DND-41 (cell line): Measurements from ENCODE around the gene SLC35G4.
A peak's percentile ranks its signal among the peaks of the same experiment; 100 is the strongest.
"Not testable (repeated sequence)": the region's sequence is repeated elsewhere in the genome, so short reads cannot be mapped to it uniquely, and the experiment has no call there.

ENCODE experiments used
- ATAC-seq: fragments of 200-7000 bp; cut with Tn5 transposase; 3 replicates; pipeline ENCODE4 v1.9.1; 2021; ENCODE audit warnings: low read depth; ENCODE audit not compliant: insufficient read depth
- DNase-seq: peaks from one replicate; pipeline ENCODE4 v3.0.0-alpha.2; 2020
- H2AFZ ChIP-seq: 2 replicates; pipeline ENCODE4 v1.6.0; 2012; ENCODE audit warnings: low read depth, low read length
- H3K27ac ChIP-seq: 2 replicates; pipeline ENCODE4 v1.5.1; 2012; ENCODE audit warnings: low read length, inconsistent platforms
- H3K27me3 ChIP-seq: fragments of 200-600 bp; sonication (generic); 2 replicates; pipeline ENCODE4 v1.6.0; 2012; ENCODE audit warnings: low read length, mild to moderate bottlenecking, inconsistent platforms; ENCODE audit not compliant: insufficient read depth, poor library complexity
- H3K36me3 ChIP-seq: 2 replicates; pipeline ENCODE4 v1.5.1; 2012; ENCODE audit warnings: low read length, inconsistent platforms; ENCODE audit not compliant: insufficient read depth
- H3K4me1 ChIP-seq: 2 replicates; pipeline ENCODE4 v1.5.1; 2012; ENCODE audit warnings: mild to moderate bottlenecking, low read length; ENCODE audit not compliant: insufficient read depth
- H3K4me2 ChIP-seq: 2 replicates; pipeline ENCODE4 v1.6.0; 2012; ENCODE audit warnings: mild to moderate bottlenecking, moderate library complexity, low read length, inconsistent platforms; ENCODE audit not compliant: insufficient read depth
- H3K4me3 ChIP-seq, 2 experiments: fragments of 200-600 bp in 1 of 2; shearing (Covaris generic) in 1 of 2; 2 replicates each; pipeline ENCODE4 v1.5.1; 2012 to 2016; ENCODE audit warnings: inconsistent platforms in 2 of 2, low read length in 2 of 2, mild to moderate bottlenecking in 2 of 2, low read depth in 1 of 2, moderate library complexity in 1 of 2
- H3K79me2 ChIP-seq: 2 replicates; pipeline ENCODE4 v1.6.0; 2012; ENCODE audit warnings: low read length, inconsistent platforms; ENCODE audit not compliant: insufficient read depth
- H3K9ac ChIP-seq: 2 replicates; pipeline ENCODE4 v1.6.0; 2012; ENCODE audit warnings: low read depth, mild to moderate bottlenecking, inconsistent platforms, low read length, moderate library complexity
- H3K9me3 ChIP-seq: 2 replicates; pipeline ENCODE4 v1.5.1; 2012; ENCODE audit warnings: low read length, moderate library complexity, mild to moderate bottlenecking, inconsistent platforms; ENCODE audit not compliant: insufficient read depth, severe bottlenecking
- H4K20me1 ChIP-seq: 2 replicates; pipeline ENCODE4 v1.6.0; 2012; ENCODE audit warnings: low read length; ENCODE audit not compliant: insufficient read depth
- EZH2 ChIP-seq: IDR thresholded peaks from 3 replicates; pipeline ENCODE4 v1.6.1; 2012; ENCODE audit warnings: borderline replicate concordance, low read depth, mild to moderate bottlenecking, moderate library complexity, low read length, inconsistent platforms; ENCODE audit not compliant: severe bottlenecking
- TF ChIP-seq, protein P1 (sequence below): IDR thresholded peaks from 2 replicates; pipeline ENCODE4 v1.5.1; 2012; ENCODE audit warnings: borderline replicate concordance, low read length, moderate library complexity, mild to moderate bottlenecking; ENCODE audit not compliant: poor library complexity, severe bottlenecking; ENCODE audit errors: extremely low read depth

SLC35G4 gene

DNA sequence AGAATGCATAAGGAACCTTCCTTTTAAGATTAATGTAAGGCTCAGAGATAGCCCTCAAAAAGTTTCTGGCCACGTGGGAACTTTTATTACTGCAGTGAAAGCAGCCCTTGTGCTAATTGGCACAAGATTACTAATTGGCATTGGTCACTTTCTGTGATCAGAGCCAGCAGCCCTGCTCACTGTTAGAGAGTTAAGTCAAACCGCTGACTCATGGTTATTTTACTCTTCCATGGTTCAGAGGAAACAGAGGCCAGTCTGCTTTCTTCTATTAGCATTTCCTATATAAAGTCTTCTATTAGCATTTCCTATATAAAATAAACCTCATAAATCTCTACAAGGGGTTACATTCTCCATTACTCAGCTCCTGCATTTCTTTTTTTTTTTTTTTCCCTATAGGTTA is 1.5 kb upstream of the SLC35G4 start:
- no peaks in the 10 kb centered on the region for H3K27me3 ChIP-seq
- no peak overlapping the region for H2AFZ ChIP-seq

DNA sequence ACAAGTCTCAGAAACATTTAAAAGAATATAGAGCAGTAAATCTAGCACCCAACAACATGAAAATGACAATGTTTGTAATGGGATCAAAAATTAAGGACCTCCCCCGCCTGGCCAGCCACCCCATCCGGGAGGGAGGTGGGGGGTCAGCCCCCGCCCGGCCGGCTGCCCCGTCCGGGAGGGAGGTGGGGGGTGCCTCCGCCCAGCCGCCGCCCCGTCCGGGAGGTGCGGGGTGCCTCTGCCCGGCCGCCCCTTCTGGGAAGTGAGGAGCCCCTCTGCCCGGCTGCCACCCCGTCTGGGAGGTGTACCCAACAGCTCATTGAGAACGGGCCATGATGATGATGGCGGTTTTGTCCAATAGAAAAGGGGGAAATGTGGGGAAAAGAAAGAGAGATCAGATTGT is 778 bp upstream of the SLC35G4 start:
- not testable (repeated sequence) for H3K4me1 ChIP-seq, H3K4me2 ChIP-seq, H3K27ac ChIP-seq, H3K27me3 ChIP-seq, H3K9ac ChIP-seq, DNase-seq, H3K9me3 ChIP-seq, H3K79me2 ChIP-seq, H3K36me3 ChIP-seq, H3K4me3 ChIP-seq, ATAC-seq, H4K20me1 ChIP-seq, H2AFZ ChIP-seq

More for the DNA sequence above, 1.5 kb upstream of the SLC35G4 start:
- Histone ChIP-seq H3K79me2 (no peaks in the 10 kb centered on the region), H3K27ac (no peak overlapping the region), H4K20me1 (no peaks in the 10 kb centered on the region), H3K9ac (no peak overlapping the region), H3K4me1 (no peaks in the 10 kb centered on the region), H3K9me3 (no peaks in the 10 kb centered on the region), H3K36me3 (no peaks in the 10 kb centered on the region), H3K4me2 (no peak overlapping the region), H3K4me3 (no peak overlapping the region)
- no peak for DNase-seq
- no peak for TF ChIP-seq EZH2
- TF ChIP-seq, protein P1, sequence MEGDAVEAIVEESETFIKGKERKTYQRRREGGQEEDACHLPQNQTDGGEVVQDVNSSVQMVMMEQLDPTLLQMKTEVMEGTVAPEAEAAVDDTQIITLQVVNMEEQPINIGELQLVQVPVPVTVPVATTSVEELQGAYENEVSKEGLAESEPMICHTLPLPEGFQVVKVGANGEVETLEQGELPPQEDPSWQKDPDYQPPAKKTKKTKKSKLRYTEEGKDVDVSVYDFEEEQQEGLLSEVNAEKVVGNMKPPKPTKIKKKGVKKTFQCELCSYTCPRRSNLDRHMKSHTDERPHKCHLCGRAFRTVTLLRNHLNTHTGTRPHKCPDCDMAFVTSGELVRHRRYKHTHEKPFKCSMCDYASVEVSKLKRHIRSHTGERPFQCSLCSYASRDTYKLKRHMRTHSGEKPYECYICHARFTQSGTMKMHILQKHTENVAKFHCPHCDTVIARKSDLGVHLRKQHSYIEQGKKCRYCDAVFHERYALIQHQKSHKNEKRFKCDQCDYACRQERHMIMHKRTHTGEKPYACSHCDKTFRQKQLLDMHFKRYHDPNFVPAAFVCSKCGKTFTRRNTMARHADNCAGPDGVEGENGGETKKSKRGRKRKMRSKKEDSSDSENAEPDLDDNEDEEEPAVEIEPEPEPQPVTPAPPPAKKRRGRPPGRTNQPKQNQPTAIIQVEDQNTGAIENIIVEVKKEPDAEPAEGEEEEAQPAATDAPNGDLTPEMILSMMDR = no peak
- ATAC-seq = no peak

DNA sequence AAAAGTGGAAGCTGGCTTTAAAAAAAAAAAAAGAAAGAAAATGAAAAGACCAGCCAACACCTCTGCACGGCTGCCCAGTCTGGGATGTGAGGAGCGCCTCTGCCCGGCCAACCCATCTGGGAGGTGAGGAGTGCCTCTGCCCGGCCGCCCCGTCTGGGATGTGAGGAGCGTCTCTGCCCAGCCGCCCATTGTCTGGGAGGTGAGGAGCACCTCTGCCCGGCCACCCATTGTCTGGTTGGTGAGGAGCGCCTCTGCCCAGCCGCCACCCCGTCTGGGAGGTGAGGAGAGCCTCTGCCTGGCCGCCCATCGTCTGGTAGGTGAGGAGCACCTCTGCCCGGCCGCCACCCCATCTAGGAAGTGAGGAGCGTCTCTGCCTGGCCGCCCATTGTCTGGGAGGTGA is 3.7 kb downstream of the SLC35G4 start:
- not testable (repeated sequence) for H3K9ac ChIP-seq, H3K79me2 ChIP-seq, H3K27ac ChIP-seq, H4K20me1 ChIP-seq, H3K4me2 ChIP-seq, ATAC-seq, DNase-seq, H2AFZ ChIP-seq, H3K4me1 ChIP-seq, H3K27me3 ChIP-seq, H3K36me3 ChIP-seq, H3K9me3 ChIP-seq, H3K4me3 ChIP-seq

DNA sequence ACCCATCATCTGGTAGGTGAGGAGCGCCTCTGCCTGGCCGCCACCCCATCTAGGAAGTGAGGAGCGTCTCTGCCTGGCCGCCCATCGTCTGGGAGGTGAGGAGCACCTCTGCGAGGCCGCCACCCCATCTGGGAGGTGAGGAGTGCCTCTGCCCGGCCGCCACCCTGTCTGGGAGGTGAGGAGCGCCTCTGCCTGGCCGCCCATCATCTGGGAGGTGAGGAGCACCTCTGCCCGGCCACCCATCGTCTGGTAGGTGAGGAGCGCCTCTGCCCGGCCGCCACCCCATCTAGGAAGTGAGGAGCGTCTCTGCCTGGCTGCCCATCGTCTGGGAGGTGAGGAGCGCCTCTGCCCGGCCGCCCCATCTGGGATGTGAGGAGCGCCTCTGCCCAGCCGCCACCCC is 4.2 kb downstream of the SLC35G4 start:
- H2AFZ ChIP-seq, H4K20me1 ChIP-seq, H3K36me3 ChIP-seq, H3K4me3 ChIP-seq, H3K79me2 ChIP-seq, H3K27me3 ChIP-seq, H3K4me1 ChIP-seq, H3K27ac ChIP-seq, ATAC-seq, H3K9me3 ChIP-seq, H3K9ac ChIP-seq, H3K4me2 ChIP-seq: not testable (repeated sequence)
- peak; percentile 18 for DNase-seq

DNA sequence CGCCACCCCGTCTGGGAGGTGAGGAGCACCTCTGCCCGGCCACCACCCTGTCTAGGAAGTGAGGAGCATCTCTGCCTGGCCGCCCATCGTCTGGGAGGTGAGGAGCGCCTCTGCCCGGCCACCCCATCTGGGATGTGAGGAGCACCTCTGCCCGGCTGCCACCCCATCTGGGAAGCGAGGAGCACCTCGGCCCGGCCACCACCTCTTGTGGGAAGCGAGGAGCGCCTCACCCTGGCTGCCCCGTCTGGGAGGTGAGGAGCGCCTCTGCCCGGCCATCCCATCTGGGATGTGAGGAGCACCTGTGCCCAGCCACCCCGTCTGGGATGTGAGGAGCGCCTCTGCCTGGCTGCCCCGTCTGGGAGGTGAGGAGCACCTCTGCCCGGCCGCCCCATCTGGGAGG is 4.6 kb downstream of the SLC35G4 start:
- H3K4me2 ChIP-seq, H3K4me1 ChIP-seq, H3K79me2 ChIP-seq, H3K9ac ChIP-seq, DNase-seq, H2AFZ ChIP-seq, H3K36me3 ChIP-seq, H3K9me3 ChIP-seq, H3K4me3 ChIP-seq, H4K20me1 ChIP-seq, H3K27ac ChIP-seq, H3K27me3 ChIP-seq, ATAC-seq: not testable (repeated sequence)

DNA sequence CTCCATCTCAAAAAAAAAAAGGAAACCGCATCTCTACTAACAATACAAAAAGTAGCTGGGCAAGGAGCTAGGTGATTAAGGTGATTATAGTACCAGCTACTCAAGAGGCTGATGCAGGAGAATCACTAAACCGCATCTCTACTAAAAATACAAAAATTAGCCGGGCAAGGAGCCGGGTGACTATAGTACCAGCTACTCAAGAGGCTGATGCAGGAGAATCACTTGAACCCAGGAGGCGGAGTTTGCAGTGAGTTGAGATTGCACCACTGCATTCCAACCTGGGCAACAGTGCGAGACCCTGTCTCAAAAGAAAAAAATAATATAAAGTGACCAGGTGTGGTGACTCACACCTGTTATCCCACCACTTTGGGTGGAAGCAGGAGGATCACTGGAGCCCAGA is 5.6 kb downstream of the SLC35G4 start:
- not testable (repeated sequence) for H3K9me3 ChIP-seq, H3K79me2 ChIP-seq, H3K4me2 ChIP-seq, H3K36me3 ChIP-seq, H3K4me3 ChIP-seq, ATAC-seq, H4K20me1 ChIP-seq, DNase-seq, H3K9ac ChIP-seq, H3K27ac ChIP-seq, H3K4me1 ChIP-seq, H3K27me3 ChIP-seq, H2AFZ ChIP-seq

DNA sequence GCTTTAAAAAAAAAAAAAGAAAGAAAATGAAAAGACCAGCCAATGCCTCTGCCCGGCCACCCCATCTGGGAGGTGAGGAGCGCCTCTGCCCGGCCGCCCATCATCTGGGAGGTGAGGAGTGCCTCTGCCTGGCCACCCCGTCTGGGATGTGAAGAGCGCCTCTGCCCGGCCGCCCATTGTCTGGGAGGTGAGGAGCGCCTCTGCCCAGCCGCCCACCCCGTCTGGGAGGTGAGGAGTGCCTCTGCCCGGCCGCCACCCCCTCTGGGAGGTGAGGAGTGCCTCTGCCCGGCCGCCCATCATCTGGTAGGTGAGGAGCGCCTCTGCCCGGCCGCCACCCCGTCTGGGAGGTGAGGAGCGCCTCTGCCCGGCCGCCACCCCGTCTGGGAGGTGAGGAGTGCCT is 37.9 kb downstream of the SLC35G4 start:
- H3K27me3 ChIP-seq, H3K79me2 ChIP-seq: not testable (repeated sequence)

DNA sequence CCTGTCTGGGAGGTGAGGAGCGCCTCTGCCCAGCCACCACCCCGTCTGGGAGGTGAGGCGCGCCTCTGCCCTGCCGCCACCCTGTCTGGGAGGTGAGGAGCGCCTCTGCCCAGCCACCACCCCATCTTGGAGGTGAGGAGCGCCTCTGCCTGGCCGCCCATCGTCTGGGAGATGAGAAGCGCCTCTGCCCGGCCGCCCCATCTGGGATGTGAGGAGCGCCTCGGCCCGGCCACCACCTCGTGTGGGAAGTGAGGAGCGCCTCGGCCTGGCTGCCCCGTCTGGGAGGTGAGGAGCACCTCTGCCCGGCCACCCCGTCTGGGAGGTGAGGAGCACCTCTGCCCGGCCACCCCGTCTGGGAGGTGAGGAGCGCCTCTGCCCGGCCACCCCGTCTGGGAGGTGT is 38.4 kb downstream of the SLC35G4 start:
- not testable (repeated sequence) for H2AFZ ChIP-seq, ATAC-seq, H4K20me1 ChIP-seq, H3K79me2 ChIP-seq, H3K27ac ChIP-seq, H3K27me3 ChIP-seq, H3K9me3 ChIP-seq, DNase-seq, H3K36me3 ChIP-seq, H3K4me3 ChIP-seq, H3K4me2 ChIP-seq, H3K9ac ChIP-seq, H3K4me1 ChIP-seq

More for the DNA sequence above, 37.9 kb downstream of the SLC35G4 start:
- not testable (repeated sequence) for H3K4me1 ChIP-seq, H3K4me2 ChIP-seq, H2AFZ ChIP-seq, H4K20me1 ChIP-seq, H3K4me3 ChIP-seq, H3K36me3 ChIP-seq, ATAC-seq, H3K27ac ChIP-seq, H3K9me3 ChIP-seq, DNase-seq, H3K9ac ChIP-seq
